RWPE2 (cell line): ENCODE results near the gene MBOAT1.

Experiments used
- ATAC-seq: fragments of 200-7000 bp; cut with Tn5 transposase; 3 replicates; pipeline ENCODE4 v1.9.1; 2021; ENCODE audit warnings: low read depth
- DNase-seq: peaks from one replicate; pipeline ENCODE4 v3.0.0-alpha.2; 2020; ENCODE audit warnings: low spot score
- H3K27ac ChIP-seq: fragments of 450-650 bp; 2 replicates; pipeline ENCODE4 v1.5.1; 2017; ENCODE audit warnings: mild to moderate bottlenecking; ENCODE audit not compliant: poor library complexity, severe bottlenecking
- H3K27me3 ChIP-seq: fragments of 250-450 bp; sonication (Bioruptor Pico); 2 replicates; pipeline ENCODE4 v1.5.1; 2021; ENCODE audit warnings: mild to moderate bottlenecking, moderate library complexity; ENCODE audit not compliant: insufficient read depth, poor library complexity, severe bottlenecking
- H3K36me3 ChIP-seq: fragments of 250-450 bp; sonication (Bioruptor Pico); 2 replicates; pipeline ENCODE4 v1.5.1; 2020; ENCODE audit warnings: low read depth, mild to moderate bottlenecking, moderate library complexity
- H3K4me1 ChIP-seq: fragments of 250-450 bp; sonication (Bioruptor Pico); 2 replicates; pipeline ENCODE4 v1.5.1; 2021; ENCODE audit warnings: mild to moderate bottlenecking, moderate library complexity; ENCODE audit not compliant: insufficient read depth, poor library complexity, severe bottlenecking
- H3K4me3 ChIP-seq: fragments of 250-450 bp; sonication (Bioruptor Pico); 2 replicates; pipeline ENCODE4 v1.5.1; 2021; ENCODE audit warnings: mild to moderate bottlenecking, moderate library complexity; ENCODE audit not compliant: severe bottlenecking
- H3K9me3 ChIP-seq: fragments of 250-450 bp; sonication (Bioruptor Pico); 2 replicates; pipeline ENCODE4 v1.5.1; 2021; ENCODE audit warnings: mild to moderate bottlenecking, moderate library complexity; ENCODE audit not compliant: severe bottlenecking
- CTCF ChIP-seq: fragments of 450-650 bp; IDR thresholded peaks from one replicate; pipeline ENCODE4 v1.5.1; 2017; ENCODE audit warnings: mild to moderate bottlenecking, moderate library complexity; ENCODE audit not compliant: poor library complexity, severe bottlenecking

The MBOAT1 gene

GRCh38 chr6:20117474-20117873 is 94.8 kb downstream of the MBOAT1 start:
- H3K27ac ChIP-seq: no peak overlapping the region
- no peaks in the 10 kb centered on the region for H3K27me3 ChIP-seq
- no peaks in the 10 kb centered on the region for H3K36me3 ChIP-seq
- no peaks in the 10 kb centered on the region for H3K9me3 ChIP-seq
- no peak for TF ChIP-seq CTCF
- no peak overlapping the region for H3K4me3 ChIP-seq
- H3K4me1 ChIP-seq: no peaks in the 10 kb centered on the region
- no peak for DNase-seq
- peak; percentile 86 for ATAC-seq

- DNase-seq: no peak
- Histone ChIP-seq H3K36me3 (no peaks in the 10 kb centered on the region), H3K4me3 (no peak overlapping the region), H3K27me3 (no peaks in the 10 kb centered on the region), H3K9me3 (no peaks in the 10 kb centered on the region), H3K27ac (no peak overlapping the region), H3K4me1 (no peaks in the 10 kb centered on the region)
- TF ChIP-seq CTCF: no peak
- no peak for ATAC-seq
Measured at GRCh38 chr6:20116792-20117191, 95.5 kb downstream of the MBOAT1 start.

GRCh38 chr6:20115246-20115980 is 96.9 kb downstream of the MBOAT1 start:
- TF ChIP-seq CTCF: no peak
- no peak for ATAC-seq

GRCh38 chr6:20113649-20114224 is 98.5 kb downstream of the MBOAT1 start:
- no peaks in the 10 kb centered on the region for H3K27me3 ChIP-seq
- H3K36me3 ChIP-seq: no peaks in the 10 kb centered on the region
- no peak overlapping the region for H3K27ac ChIP-seq
- no peak for TF ChIP-seq CTCF
- ATAC-seq (no peak), DNase-seq (no peak)
- no peaks in the 10 kb centered on the region for H3K9me3 ChIP-seq
- no peaks in the 10 kb centered on the region for H3K4me1 ChIP-seq
- no peak overlapping the region for H3K4me3 ChIP-seq

More at GRCh38 chr6:20115246-20115980, 96.9 kb downstream of the MBOAT1 start:
- Histone ChIP-seq H3K27me3 (no peaks in the 10 kb centered on the region), H3K4me3 (no peak overlapping the region), H3K27ac (no peak overlapping the region), H3K36me3 (no peaks in the 10 kb centered on the region), H3K4me1 (no peaks in the 10 kb centered on the region), H3K9me3 (no peaks in the 10 kb centered on the region)
- no peak for DNase-seq

- H3K27ac ChIP-seq: no peak overlapping the region
- H3K36me3 ChIP-seq: no peaks in the 10 kb centered on the region
- no peak for DNase-seq
- no peaks in the 10 kb centered on the region for H3K27me3 ChIP-seq
- H3K4me3 ChIP-seq: no peak overlapping the region
- TF ChIP-seq CTCF: no peak
- H3K4me1 ChIP-seq: no peaks in the 10 kb centered on the region
- no peaks in the 10 kb centered on the region for H3K9me3 ChIP-seq
- ATAC-seq: no peak
Measured at GRCh38 chr6:20112841-20113240, 99.4 kb downstream of the MBOAT1 start.
